CD4-positive, alpha-beta T cell treated with Interleukin-4 for 4 hours (primary cell): Measurements from ENCODE around the gene SYVN1.

ENCODE experiments used
- DNase-seq: peaks from one replicate; pipeline ENCODE4 v3.0.0-alpha.2; 2020

The SYVN1 gene

DNA sequence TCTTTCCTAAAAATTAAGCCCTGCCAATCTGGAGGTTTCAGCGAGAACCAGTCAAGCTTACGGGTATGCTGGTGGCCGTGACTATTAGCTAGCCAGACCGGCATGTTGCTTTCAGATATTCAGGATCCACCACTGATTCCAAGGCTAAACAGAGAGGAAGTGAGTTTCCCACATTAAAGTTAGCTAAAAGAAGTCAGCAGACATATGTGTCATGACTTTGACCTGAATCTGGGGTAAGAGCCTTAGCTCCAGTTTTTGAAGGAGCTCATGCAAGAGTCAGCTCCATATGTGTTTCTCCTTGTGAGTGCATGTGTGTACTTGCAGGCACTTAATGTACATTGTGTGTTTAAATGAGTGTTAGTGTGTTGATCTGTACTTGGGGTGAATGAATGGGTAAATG, 48.9 kb downstream of the SYVN1 start:
- DNase-seq, result no peak

DNA sequence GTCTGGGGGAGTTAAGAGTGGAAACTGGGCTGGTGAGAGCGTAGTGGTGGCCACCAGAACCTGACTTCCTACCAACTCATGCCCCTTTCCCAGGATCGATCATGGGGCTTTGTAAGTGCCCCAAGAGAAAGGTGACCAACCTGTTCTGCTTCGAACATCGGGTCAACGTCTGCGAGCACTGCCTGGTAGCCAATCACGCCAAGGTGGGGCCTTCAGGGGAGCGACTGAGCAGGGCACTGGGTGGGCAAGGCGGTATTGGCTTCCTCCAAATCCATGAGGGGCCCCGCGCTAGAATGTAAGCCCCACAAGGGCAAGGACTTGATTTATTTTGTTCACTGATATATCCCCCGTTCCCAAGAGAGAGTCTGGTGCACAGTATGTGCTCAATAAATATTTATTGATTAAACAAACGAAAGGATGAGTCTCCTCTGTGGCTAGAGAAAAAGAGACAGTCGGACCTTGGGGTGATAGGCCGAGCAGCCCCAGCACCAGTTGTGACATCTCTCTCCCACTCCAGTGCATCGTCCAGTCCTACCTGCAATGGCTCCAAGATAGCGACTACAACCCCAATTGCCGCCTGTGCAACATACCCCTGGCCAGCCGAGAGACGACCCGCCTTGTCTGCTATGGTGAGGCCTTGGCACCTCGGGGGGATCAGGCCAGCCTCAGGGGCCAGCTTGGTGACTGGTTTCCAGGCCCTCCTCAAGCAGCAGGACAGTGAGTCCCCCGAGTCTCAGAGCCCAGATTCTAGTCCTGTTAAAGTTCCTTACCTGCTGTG, 49.5 kb downstream of the SYVN1 start:
- DNase-seq, result no peak

GRCh38 chr11:65083834-65084597, 50.3 kb downstream of the SYVN1 start, which contains the start of the genes CDCA5 and ZFPL1:
TSS of gene CDCA5 (minus strand) at chr11:65084040. CDS start at chr11:65083978, 62 bp downstream.
TSS of gene ZFPL1 (plus strand) at chr11:65084222. CDS start at chr11:65084699, 477 bp downstream.
- peak; percentile 96 for DNase-seq

GRCh38 chr11:65083134-65083833, 51.0 kb downstream of the SYVN1 start:
- DNase-seq, result no peak

GRCh38 chr11:65078786-65079342, 55.5 kb downstream of the SYVN1 start:
- DNase-seq, result no peak

DNA sequence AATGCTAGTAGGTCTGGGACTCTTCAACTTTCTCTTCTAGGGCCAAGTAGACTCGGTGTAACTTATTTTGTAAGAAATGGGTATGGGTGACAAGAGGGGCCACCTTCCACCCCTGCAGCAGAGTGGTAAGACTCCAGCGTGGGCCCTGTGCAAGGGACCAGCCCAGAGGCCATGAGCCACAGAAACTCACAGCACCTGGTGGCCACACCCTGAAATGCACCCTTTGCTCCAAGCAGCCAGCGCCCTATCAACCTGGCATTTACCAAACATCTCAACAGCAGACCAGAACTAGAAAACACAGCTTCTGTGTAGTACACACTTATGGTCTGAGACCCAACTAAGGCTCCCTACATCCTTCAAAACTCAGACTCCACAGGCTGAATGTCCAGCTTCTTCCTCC, 56.2 kb downstream of the SYVN1 start:
- peak; percentile 77 for DNase-seq

DNA sequence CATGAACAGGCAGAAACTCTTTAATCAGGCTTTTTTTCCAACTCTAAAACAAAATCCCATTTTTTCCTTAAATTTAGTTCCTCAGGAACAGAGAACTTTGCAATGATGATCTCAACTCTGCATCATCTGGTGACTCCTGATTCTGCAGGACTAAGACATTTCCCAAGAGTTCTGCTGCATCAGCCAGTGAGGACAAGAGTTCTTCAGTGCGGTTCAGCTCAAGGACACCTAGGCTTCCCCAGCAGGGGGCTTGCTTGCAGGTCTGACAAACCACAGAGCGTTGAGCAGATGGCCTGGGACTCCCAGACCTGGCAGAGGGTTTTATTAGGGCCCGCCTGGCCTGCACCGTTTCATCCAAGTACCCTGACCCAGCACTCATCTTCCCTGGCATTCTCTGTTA, 56.9 kb downstream of the SYVN1 start:
- no peak for DNase-seq
